HepG2 (cell line): ENCODE results near the gene SF3B6. TPM values are rescaled to one million over a fixed set of nuclear protein-coding genes. Genes with fewer than 3 reads are reported as not detected.

ENCODE experiments used
- ATAC-seq: fragments of 200-7000 bp; cut with Tn5 transposase; 3 replicates; pipeline ENCODE4 v1.9.1; 2020; ENCODE audit warnings: mild to moderate bottlenecking, moderate library complexity
- BruUV-seq: library from RNA; stranded (reverse); fragments of 400-500 nt; replicated peaks from 2 replicates; lab custom pipeline; 2021; lab: Mats Ljungman, UMichigan
- CTCF ChIA-PET: fragments of 300-600 bp; formaldehyde crosslinking; extraction: SDS; loops from one replicate; lab custom pipeline; 2021; ENCODE audit warnings: low total read pairs, inconsistent platforms, low intra/inter-chr PET ratio; lab: Yijun Ruan, JAX
- POLR2A ChIA-PET: fragments of 350-600 bp; sonication (Branson Sonifier 250); formaldehyde crosslinking; loops from one replicate; lab custom pipeline; 2020; ENCODE audit warnings: antibody characterized with exemption, inconsistent platforms; lab: Yijun Ruan, JAX
- DNase-seq: peaks from one replicate; pipeline ENCODE4 v3.0.0-alpha.2; 2015; ENCODE audit warnings: low spot score
- FAIRE-seq: peaks from 3 replicates; lab custom pipeline; 2011; peaks lifted over from hg19 to GRCh38; lab: Jason Lieb, UNC
- H2AFZ ChIP-seq: one replicate; pipeline ENCODE4 v1.6.1; 2011; ENCODE audit warnings: low read length, inconsistent platforms
- H3K27ac ChIP-seq: fragments of 300-600 bp; 3 replicates; pipeline ENCODE4 v1.8.0; 2011; ENCODE audit warnings: mixed run types, mild to moderate bottlenecking, mixed read lengths, low read length, inconsistent platforms; ENCODE audit not compliant: insufficient read depth; ENCODE audit errors: extremely low read length
- H3K27me3 ChIP-seq, 2 experiments: fragments of 200-600 bp in 1 of 2; 2 replicates in 1 of 2; 3 replicates in 1 of 2; pipeline versions ENCODE4 v1.6.0 to v1.8.0; 2011; ENCODE audit warnings: low read length in 2 of 2, mild to moderate bottlenecking in 2 of 2, moderate library complexity in 2 of 2, inconsistent platforms in 1 of 2; ENCODE audit not compliant: insufficient read depth in 2 of 2, control insufficient read depth in 1 of 2
- H3K36me3 ChIP-seq, 2 experiments: fragments of 200-600 bp in 1 of 2; replicated peaks in 1 of 2; 2 replicates in 1 of 2; 3 replicates in 1 of 2; pipeline versions ENCODE4 v1.5.1 to v1.8.0; 2011; ENCODE audit warnings: low read length in 2 of 2, inconsistent platforms in 1 of 2; ENCODE audit not compliant: insufficient read depth in 2 of 2, control insufficient read depth in 1 of 2
- H3K4me1 ChIP-seq: 2 replicates; pipeline ENCODE4 v1.5.1; 2012; ENCODE audit warnings: low read length, inconsistent platforms; ENCODE audit not compliant: insufficient read depth
- H3K4me2 ChIP-seq: 2 replicates; pipeline ENCODE4 v1.6.0; 2011; ENCODE audit warnings: low read depth, low read length, inconsistent platforms
- H3K4me3 ChIP-seq, 3 experiments: fragments of 200-600 bp in 1 of 3; sonication (generic), shearing (Covaris generic) in 1 of 3; replicated peaks in 1 of 3; 2 replicates each; pipeline ENCODE4 v1.5.1; 2011 to 2016; ENCODE audit warnings: low read length in 3 of 3, inconsistent platforms in 2 of 3, low read depth in 2 of 3, mild to moderate bottlenecking in 2 of 3, control low read depth in 1 of 3, mixed read lengths in 1 of 3; ENCODE audit not compliant: insufficient read depth in 1 of 3
- H3K79me2 ChIP-seq: one replicate; pipeline ENCODE4 v1.6.1; 2011; ENCODE audit warnings: low read length, inconsistent platforms; ENCODE audit not compliant: insufficient read depth
- H3K9ac ChIP-seq: 2 replicates; pipeline ENCODE4 v1.6.0; 2011; ENCODE audit warnings: mild to moderate bottlenecking, low read depth, low read length, inconsistent platforms; ENCODE audit not compliant: insufficient read depth
- H3K9me3 ChIP-seq: 2 replicates; pipeline ENCODE4 v1.5.1; 2012; ENCODE audit warnings: mild to moderate bottlenecking, low read length
- H4K20me1 ChIP-seq: 2 replicates; pipeline ENCODE4 v1.6.0; 2011; ENCODE audit warnings: inconsistent platforms, mild to moderate bottlenecking, low read length, moderate library complexity; ENCODE audit not compliant: insufficient read depth
- KLF15 ChIP-seq: sonication (generic); formaldehyde crosslinking; IDR thresholded peaks from 2 replicates; pipeline ENCODE4 v1.8.1; 2023; ENCODE audit warnings: borderline replicate concordance, mild to moderate bottlenecking, inconsistent platforms, missing genetic modification reagents, mixed read lengths
- RAD21 ChIP-seq: fragments of 450-650 bp; formaldehyde crosslinking; IDR thresholded peaks from 2 replicates; pipeline ENCODE4 v1.5.0; 2020; ENCODE audit warnings: mild to moderate bottlenecking
- REL ChIP-seq: sonication (generic); formaldehyde crosslinking; conservative IDR thresholded peaks from 2 replicates; pipeline ENCODE4 v1.8.0; 2022; ENCODE audit warnings: mild to moderate bottlenecking, missing genetic modification reagents, moderate library complexity
- SMC3 ChIP-seq: IDR thresholded peaks from 2 replicates; pipeline ENCODE4 v1.6.1; 2011; ENCODE audit warnings: low read length, improper control_type of control experiment
- ZNF30 ChIP-seq: sonication (generic); formaldehyde crosslinking; IDR thresholded peaks from 2 replicates; pipeline ENCODE4 v1.5.0; 2020; ENCODE audit warnings: mild to moderate bottlenecking, missing genetic modification reagents
- ZNF570 ChIP-seq: sonication (generic); formaldehyde crosslinking; IDR thresholded peaks from 2 replicates; pipeline ENCODE4 v1.4.0; 2020; ENCODE audit warnings: mild to moderate bottlenecking, missing genetic modification reagents, borderline replicate concordance
- ZNF652 ChIP-seq: IDR thresholded peaks from 2 replicates; pipeline ENCODE4 v1.6.1; 2016; ENCODE audit warnings: low read depth, borderline replicate concordance
- ZNF674 ChIP-seq: sonication (generic); formaldehyde crosslinking; IDR thresholded peaks from 2 replicates; pipeline ENCODE4 v1.5.0; 2020; ENCODE audit warnings: low read depth, mild to moderate bottlenecking, missing genetic modification reagents
- ZSCAN21 ChIP-seq: sonication (generic); formaldehyde crosslinking; IDR thresholded peaks from 2 replicates; pipeline ENCODE4 v1.8.0; 2022; ENCODE audit warnings: mild to moderate bottlenecking, missing genetic modification reagents, moderate library complexity, borderline replicate concordance
- ZSCAN31 ChIP-seq: sonication (generic); formaldehyde crosslinking; IDR thresholded peaks from 2 replicates; pipeline ENCODE4 v1.5.0; 2020; ENCODE audit warnings: low read depth, mild to moderate bottlenecking, missing genetic modification reagents
- WGBS: methylation state at CpG from one replicate; pipeline ENCODE4 v1.1.6; 2017; ENCODE audit warnings: low lambda C conversion rate; 5-methylcytosine and 5-hydroxymethylcytosine counted together
- in situ Hi-C: cut with HindIII; loops from 2 replicates; pipeline ENCODE4 v1.10.0; 2017; ENCODE audit warnings: low pct_unique_long_range_greater_than_20kb; ENCODE audit not compliant: extremely low pct_ligation_motif_present
- intact Hi-C: fragments of 100-400 bp; cut with micrococcal nuclease; formaldehyde crosslinking; loops from one replicate; pipeline ENCODE4 v1.10.0; 2022; ENCODE audit not compliant: unreplicated experiment
- polyA plus RNA-seq, 8 experiments: library from polyadenylated mRNA; depleted of rRNA in 3 of 8; stranded (reverse) in 7 of 8; unstranded in 1 of 8; fragments of >200 nt; fragmentation: Illumina TruSeq in 4 of 8; extraction: Trizol in 4 of 8; gene quantifications; 2 replicates each; pipeline versions ENCODE4 v1.2.1 to v1.2.3, GENCODE V29; 2011 to 2016; ENCODE audit warnings: low read depth in 4 of 8, missing spikeins in 1 of 8, mixed read lengths in 1 of 8; ENCODE audit not compliant: insufficient read depth in 1 of 8
- total RNA-seq, 5 experiments: library from RNA; depleted of rRNA; stranded (reverse); fragments of >200 nt; fragmentation: Illumina TruSeq; extraction: Trizol; gene quantifications; 2 replicates each; pipeline ENCODE4 v1.2.3, GENCODE V29; 2016; ENCODE audit warnings: low read depth in 1 of 5
- TF ChIP-seq, protein P1 (sequence below): sonication (generic); formaldehyde crosslinking; IDR thresholded peaks from 2 replicates; pipeline ENCODE4 v1.4.0; 2020; ENCODE audit warnings: missing genetic modification reagents, mild to moderate bottlenecking, borderline replicate concordance
- TF ChIP-seq, protein P2 (sequence below): sonication (generic); formaldehyde crosslinking; IDR thresholded peaks from 2 replicates; pipeline ENCODE4; 2020; ENCODE audit warnings: missing genetic modification reagents, mild to moderate bottlenecking, borderline replicate concordance
- TF ChIP-seq, protein P3 (sequence below): fragments of 450-650 bp; IDR thresholded peaks from 2 replicates; pipeline ENCODE4 v1.6.1; 2017
- TF ChIP-seq, protein P4 (sequence below): sonication (generic); formaldehyde crosslinking; IDR thresholded peaks from 2 replicates; pipeline ENCODE4 v1.4.0; 2020; ENCODE audit warnings: missing genetic modification reagents, borderline replicate concordance

Gene SF3B6
- total and polyA plus RNA-seq, 2 of the 13 experiments (the other 11 are each of a cell fraction or from before 2014, with no cell fraction given), result 177 to 182 TPM

DNA sequence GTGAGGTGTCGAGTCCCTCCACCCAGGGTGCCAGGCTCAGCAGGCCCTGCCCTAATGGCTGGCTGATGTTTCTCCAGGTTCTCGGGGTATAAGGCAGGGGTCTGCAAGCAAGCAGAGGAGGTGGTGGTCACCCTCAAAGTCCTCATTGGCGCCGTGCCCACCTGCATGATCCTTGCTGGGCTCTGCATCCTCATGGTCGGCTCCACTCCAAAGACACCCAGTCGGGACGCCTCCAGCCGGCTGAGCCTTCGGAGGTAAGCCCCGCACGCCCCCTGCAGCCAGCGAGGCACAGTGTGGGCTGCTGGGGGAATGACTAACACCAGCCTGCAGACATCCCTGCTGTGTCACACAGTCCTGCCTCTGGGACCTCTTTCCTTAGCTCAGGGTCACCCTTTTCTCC is 52.1 kb downstream of the SF3B6 start:
- WGBS, result 71% methylated on average over 12 of the region's 12 CpGs
- peaks cover 37% of the 10 kb centered on the region for H3K4me1 ChIP-seq
- intact Hi-C loops, result loop anchor here (1.0 kb wide), 2 partner anchors 36 to 97 kb away; partner anchors contain the start of gene ATAD2B
- H4K20me1 ChIP-seq, result no peaks in the 10 kb centered on the region
- ATAC-seq (peak; percentile 73), FAIRE-seq (no peak), DNase-seq (peak; percentile 50)
- in situ Hi-C loops, result loop anchor here (5.0 to 10.0 kb wide), 2 partner anchors 38 to 141 kb away; no protein-coding TSS in a partner anchor
- H3K27me3 ChIP-seq, result no peaks in the 10 kb centered on the region
- H3K27ac ChIP-seq, result no peak overlapping the region
- no peaks in the 10 kb centered on the region for H3K9me3 ChIP-seq
- BruUV-seq, result no TSS peak
- POLR2A ChIA-PET, result interaction anchor here (0.8 to 5.2 kb wide), 6 partner anchors 8 to 97 kb away, joined by 3 to 23 read pairs (median 17); partner anchors contain the start of genes ATAD2B, SF3B6, TP53I3 and WDCP
- H3K36me3 ChIP-seq, result peaks cover 10 to 24% of the 10 kb centered on the region in 2 experiments; a peak in 4 of 5 replicates
- no peak overlapping the region for H3K4me3 ChIP-seq
- H3K9ac ChIP-seq, result no peak overlapping the region
- H2AFZ ChIP-seq, result no peak overlapping the region
- no peak overlapping the region for H3K4me2 ChIP-seq
- no peaks in the 10 kb centered on the region for H3K79me2 ChIP-seq
- CTCF ChIA-PET, result interaction anchor here (0.6 to 1.4 kb wide), 3 partner anchors 36 to 140 kb away, joined by 3 to 5 read pairs (median 3); partner anchors contain the start of gene ATAD2B
- TF ChIP-seq REL (no peak), ZNF674 (CRISPR knock-in tag) (no peak), KLF15 (CRISPR knock-in tag) (no peak), RAD21 (CRISPR knock-in tag) (peak; percentile 82), ZNF570 (CRISPR knock-in tag) (no peak), ZSCAN21 (CRISPR knock-in tag) (peak; percentile 43; the same call in 1 of the 2 replicates), ZNF652 (CRISPR knock-in tag) (no peak), ZSCAN31 (CRISPR knock-in tag) (no peak), SMC3 (peak; percentile 54; the same call in 1 of the 2 replicates), ZNF30 (CRISPR knock-in tag) (no peak)
- TF ChIP-seq, protein P1, sequence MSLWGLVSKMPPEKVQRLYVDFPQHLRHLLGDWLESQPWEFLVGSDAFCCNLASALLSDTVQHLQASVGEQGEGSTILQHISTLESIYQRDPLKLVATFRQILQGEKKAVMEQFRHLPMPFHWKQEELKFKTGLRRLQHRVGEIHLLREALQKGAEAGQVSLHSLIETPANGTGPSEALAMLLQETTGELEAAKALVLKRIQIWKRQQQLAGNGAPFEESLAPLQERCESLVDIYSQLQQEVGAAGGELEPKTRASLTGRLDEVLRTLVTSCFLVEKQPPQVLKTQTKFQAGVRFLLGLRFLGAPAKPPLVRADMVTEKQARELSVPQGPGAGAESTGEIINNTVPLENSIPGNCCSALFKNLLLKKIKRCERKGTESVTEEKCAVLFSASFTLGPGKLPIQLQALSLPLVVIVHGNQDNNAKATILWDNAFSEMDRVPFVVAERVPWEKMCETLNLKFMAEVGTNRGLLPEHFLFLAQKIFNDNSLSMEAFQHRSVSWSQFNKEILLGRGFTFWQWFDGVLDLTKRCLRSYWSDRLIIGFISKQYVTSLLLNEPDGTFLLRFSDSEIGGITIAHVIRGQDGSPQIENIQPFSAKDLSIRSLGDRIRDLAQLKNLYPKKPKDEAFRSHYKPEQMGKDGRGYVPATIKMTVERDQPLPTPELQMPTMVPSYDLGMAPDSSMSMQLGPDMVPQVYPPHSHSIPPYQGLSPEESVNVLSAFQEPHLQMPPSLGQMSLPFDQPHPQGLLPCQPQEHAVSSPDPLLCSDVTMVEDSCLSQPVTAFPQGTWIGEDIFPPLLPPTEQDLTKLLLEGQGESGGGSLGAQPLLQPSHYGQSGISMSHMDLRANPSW (CRISPR knock-in tag), result no peak
- TF ChIP-seq, protein P2, sequence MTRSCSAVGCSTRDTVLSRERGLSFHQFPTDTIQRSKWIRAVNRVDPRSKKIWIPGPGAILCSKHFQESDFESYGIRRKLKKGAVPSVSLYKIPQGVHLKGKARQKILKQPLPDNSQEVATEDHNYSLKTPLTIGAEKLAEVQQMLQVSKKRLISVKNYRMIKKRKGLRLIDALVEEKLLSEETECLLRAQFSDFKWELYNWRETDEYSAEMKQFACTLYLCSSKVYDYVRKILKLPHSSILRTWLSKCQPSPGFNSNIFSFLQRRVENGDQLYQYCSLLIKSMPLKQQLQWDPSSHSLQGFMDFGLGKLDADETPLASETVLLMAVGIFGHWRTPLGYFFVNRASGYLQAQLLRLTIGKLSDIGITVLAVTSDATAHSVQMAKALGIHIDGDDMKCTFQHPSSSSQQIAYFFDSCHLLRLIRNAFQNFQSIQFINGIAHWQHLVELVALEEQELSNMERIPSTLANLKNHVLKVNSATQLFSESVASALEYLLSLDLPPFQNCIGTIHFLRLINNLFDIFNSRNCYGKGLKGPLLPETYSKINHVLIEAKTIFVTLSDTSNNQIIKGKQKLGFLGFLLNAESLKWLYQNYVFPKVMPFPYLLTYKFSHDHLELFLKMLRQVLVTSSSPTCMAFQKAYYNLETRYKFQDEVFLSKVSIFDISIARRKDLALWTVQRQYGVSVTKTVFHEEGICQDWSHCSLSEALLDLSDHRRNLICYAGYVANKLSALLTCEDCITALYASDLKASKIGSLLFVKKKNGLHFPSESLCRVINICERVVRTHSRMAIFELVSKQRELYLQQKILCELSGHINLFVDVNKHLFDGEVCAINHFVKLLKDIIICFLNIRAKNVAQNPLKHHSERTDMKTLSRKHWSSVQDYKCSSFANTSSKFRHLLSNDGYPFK, result peak; percentile 63; the same call in 1 of the 2 replicates
- TF ChIP-seq, protein P3, sequence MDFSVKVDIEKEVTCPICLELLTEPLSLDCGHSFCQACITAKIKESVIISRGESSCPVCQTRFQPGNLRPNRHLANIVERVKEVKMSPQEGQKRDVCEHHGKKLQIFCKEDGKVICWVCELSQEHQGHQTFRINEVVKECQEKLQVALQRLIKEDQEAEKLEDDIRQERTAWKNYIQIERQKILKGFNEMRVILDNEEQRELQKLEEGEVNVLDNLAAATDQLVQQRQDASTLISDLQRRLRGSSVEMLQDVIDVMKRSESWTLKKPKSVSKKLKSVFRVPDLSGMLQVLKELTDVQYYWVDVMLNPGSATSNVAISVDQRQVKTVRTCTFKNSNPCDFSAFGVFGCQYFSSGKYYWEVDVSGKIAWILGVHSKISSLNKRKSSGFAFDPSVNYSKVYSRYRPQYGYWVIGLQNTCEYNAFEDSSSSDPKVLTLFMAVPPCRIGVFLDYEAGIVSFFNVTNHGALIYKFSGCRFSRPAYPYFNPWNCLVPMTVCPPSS, result no peak
- TF ChIP-seq, protein P4, sequence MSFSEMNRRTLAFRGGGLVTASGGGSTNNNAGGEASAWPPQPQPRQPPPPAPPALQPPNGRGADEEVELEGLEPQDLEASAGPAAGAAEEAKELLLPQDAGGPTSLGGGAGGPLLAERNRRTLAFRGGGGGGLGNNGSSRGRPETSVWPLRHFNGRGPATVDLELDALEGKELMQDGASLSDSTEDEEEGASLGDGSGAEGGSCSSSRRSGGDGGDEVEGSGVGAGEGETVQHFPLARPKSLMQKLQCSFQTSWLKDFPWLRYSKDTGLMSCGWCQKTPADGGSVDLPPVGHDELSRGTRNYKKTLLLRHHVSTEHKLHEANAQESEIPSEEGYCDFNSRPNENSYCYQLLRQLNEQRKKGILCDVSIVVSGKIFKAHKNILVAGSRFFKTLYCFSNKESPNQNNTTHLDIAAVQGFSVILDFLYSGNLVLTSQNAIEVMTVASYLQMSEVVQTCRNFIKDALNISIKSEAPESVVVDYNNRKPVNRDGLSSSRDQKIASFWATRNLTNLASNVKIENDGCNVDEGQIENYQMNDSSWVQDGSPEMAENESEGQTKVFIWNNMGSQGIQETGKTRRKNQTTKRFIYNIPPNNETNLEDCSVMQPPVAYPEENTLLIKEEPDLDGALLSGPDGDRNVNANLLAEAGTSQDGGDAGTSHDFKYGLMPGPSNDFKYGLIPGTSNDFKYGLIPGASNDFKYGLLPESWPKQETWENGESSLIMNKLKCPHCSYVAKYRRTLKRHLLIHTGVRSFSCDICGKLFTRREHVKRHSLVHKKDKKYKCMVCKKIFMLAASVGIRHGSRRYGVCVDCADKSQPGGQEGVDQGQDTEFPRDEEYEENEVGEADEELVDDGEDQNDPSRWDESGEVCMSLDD (CRISPR knock-in tag), result no peak
